ENCODE measurements around the gene CAPN5. TPM values are rescaled to one million over a fixed set of nuclear protein-coding genes. Genes with fewer than 3 reads are reported as not detected.
A peak's percentile ranks its signal among the peaks of the same experiment; 100 is the strongest.

The CAPN5 gene
- total and polyA plus RNA-seq, 2 donors (not counting 1 experiment from before 2014, with no cell fraction given) = 17.5 to 20.4 TPM

DNA sequence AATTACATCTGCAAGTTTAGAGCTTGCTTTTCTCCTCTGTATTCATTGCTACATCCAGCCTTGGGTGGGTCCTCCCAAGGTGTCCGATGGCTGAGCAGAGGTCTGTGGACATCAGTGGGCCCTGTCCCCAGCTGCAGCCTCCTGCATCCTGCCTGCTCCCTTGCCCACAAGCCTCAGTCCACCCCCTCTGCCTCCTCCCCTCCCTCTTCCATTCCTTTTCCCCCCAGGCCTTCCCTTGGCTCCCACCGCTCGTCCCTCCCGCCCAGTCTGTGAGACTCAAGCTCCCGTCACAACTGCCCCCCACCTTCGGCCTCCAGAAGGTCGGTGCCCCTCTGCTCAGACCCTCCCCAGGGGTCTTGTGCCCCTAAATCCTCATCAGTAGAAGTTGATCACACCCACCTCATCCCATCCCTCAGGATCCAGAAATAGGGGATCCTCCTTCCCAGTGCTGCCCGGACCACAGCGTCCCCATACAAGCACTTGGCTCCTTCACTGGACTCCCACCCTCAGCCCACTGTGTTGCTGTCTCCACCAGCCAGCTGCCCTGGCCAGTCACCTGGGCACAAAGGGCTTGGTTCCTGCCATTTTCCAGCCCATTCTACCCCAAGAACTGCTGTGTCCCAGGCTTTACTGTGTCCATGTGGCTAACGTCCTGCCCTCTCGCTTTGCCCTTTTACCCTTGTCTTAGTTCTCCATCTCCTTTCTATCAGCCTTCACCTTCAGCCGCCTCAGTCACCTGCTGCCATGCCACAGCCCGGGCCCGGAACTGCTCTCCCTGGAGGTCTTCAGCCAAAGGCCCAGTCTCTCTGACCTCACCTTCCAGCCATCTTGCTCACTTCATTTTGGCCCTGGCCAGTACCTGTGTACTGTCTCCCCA lies 33.6 kb downstream of the CAPN5 start:
- no peak for TF ChIP-seq EZH2 (IDR thresholded peaks at IDR 0.05; ENCODE audit: low read length, missing control alignments)
- TF ChIP-seq, protein P1, sequence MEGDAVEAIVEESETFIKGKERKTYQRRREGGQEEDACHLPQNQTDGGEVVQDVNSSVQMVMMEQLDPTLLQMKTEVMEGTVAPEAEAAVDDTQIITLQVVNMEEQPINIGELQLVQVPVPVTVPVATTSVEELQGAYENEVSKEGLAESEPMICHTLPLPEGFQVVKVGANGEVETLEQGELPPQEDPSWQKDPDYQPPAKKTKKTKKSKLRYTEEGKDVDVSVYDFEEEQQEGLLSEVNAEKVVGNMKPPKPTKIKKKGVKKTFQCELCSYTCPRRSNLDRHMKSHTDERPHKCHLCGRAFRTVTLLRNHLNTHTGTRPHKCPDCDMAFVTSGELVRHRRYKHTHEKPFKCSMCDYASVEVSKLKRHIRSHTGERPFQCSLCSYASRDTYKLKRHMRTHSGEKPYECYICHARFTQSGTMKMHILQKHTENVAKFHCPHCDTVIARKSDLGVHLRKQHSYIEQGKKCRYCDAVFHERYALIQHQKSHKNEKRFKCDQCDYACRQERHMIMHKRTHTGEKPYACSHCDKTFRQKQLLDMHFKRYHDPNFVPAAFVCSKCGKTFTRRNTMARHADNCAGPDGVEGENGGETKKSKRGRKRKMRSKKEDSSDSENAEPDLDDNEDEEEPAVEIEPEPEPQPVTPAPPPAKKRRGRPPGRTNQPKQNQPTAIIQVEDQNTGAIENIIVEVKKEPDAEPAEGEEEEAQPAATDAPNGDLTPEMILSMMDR (conservative IDR thresholded peaks at IDR 0.05 in 1 of 2, IDR thresholded peaks at IDR 0.05 in 1 of 2; ENCODE audit: low read depth in 1 of 2, low read length in 2 of 2) = no peak
- H4K20me1 ChIP-seq (ENCODE audit: control insufficient read depth, extremely low read depth, insufficient read depth, low read length) = no peaks in the 10 kb centered on the region

DNA sequence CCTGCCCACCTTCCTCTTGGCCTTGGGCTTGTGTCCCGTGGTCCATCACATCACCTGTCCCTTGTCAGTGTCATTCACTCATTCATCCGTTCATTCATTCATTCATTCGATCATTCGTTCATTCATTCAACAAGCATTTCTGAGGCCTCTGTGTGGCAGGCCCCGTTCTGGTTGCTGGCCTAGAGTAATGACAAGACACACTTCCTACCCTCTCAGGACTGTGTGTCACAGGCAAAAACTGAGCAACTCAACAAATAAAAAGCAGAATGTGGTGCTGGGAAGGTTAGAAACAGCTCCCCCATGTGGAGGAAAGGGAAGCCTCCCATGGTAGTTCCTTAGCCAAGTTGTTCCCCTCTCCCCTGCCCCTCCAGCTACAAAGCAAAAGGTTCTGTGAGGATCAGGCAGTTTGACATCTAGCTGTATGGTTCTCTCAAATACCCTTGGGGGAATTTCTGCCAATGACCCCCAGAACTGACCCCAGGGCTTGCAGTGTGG lies 34.3 kb downstream of the CAPN5 start:
- Histone ChIP-seq H3K4me3 (replicated peaks in 1 of 4; ENCODE audit: control extremely low read depth in 1 of 4, insufficient read depth in 1 of 4, low read depth in 3 of 4, low read length in 4 of 4) (no peak overlapping the region), H3K9ac (ENCODE audit: insufficient read depth, low read length) (no peak overlapping the region), H3K79me2 (ENCODE audit: control insufficient read depth, insufficient read depth, low read length) (no peaks in the 10 kb centered on the region), H2AFZ (ENCODE audit: low read length) (no peak overlapping the region), H3K4me1 (ENCODE audit: control insufficient read depth, extremely low read depth, insufficient read depth, low read length) (no peaks in the 10 kb centered on the region), H4K20me1 (ENCODE audit: control insufficient read depth, extremely low read depth, insufficient read depth, low read length) (no peaks in the 10 kb centered on the region), H3K36me3 (ENCODE audit: control insufficient read depth, insufficient read depth, low read length) (no peaks in the 10 kb centered on the region), H3K4me2 (ENCODE audit: extremely low read depth, insufficient read depth, low read length) (no peak overlapping the region), H3K9me3 (ENCODE audit: control insufficient read depth, insufficient read depth, low read depth, low read length) (no peaks in the 10 kb centered on the region), H3K27me3 (ENCODE audit: control insufficient read depth, insufficient read depth, low read length) (no peaks in the 10 kb centered on the region), H3K27ac (ENCODE audit: insufficient read depth, low read length) (no peak overlapping the region)
- no peak for DNase-seq (ENCODE audit: low read depth in 2 of 2)
- no peak for TF ChIP-seq EZH2 (IDR thresholded peaks at IDR 0.05; ENCODE audit: low read length, missing control alignments)
- TF ChIP-seq, protein P1 (conservative IDR thresholded peaks at IDR 0.05 in 1 of 2, IDR thresholded peaks at IDR 0.05 in 1 of 2; ENCODE audit: low read depth in 1 of 2, low read length in 2 of 2) = peak; percentile 50 to 59

More for the DNA sequence above, 33.6 kb downstream of the CAPN5 start:
- H2AFZ ChIP-seq (ENCODE audit: low read length) = no peak overlapping the region
- no peak for DNase-seq (ENCODE audit: low read depth in 2 of 2)
- H3K36me3 ChIP-seq (ENCODE audit: control insufficient read depth, insufficient read depth, low read length) = no peaks in the 10 kb centered on the region
- H3K27ac ChIP-seq (ENCODE audit: insufficient read depth, low read length) = no peak overlapping the region
- H3K4me2 ChIP-seq (ENCODE audit: extremely low read depth, insufficient read depth, low read length) = no peak overlapping the region
- H3K27me3 ChIP-seq (ENCODE audit: control insufficient read depth, insufficient read depth, low read length) = no peaks in the 10 kb centered on the region
- H3K4me3 ChIP-seq (replicated peaks in 1 of 4; ENCODE audit: control extremely low read depth in 1 of 4, insufficient read depth in 1 of 4, low read depth in 3 of 4, low read length in 4 of 4) = no peak overlapping the region
- H3K9ac ChIP-seq (ENCODE audit: insufficient read depth, low read length) = no peak overlapping the region
- no peaks in the 10 kb centered on the region for H3K9me3 ChIP-seq (ENCODE audit: control insufficient read depth, insufficient read depth, low read depth, low read length)
- no peaks in the 10 kb centered on the region for H3K79me2 ChIP-seq (ENCODE audit: control insufficient read depth, insufficient read depth, low read length)
- H3K4me1 ChIP-seq (ENCODE audit: control insufficient read depth, extremely low read depth, insufficient read depth, low read length) = no peaks in the 10 kb centered on the region

DNA sequence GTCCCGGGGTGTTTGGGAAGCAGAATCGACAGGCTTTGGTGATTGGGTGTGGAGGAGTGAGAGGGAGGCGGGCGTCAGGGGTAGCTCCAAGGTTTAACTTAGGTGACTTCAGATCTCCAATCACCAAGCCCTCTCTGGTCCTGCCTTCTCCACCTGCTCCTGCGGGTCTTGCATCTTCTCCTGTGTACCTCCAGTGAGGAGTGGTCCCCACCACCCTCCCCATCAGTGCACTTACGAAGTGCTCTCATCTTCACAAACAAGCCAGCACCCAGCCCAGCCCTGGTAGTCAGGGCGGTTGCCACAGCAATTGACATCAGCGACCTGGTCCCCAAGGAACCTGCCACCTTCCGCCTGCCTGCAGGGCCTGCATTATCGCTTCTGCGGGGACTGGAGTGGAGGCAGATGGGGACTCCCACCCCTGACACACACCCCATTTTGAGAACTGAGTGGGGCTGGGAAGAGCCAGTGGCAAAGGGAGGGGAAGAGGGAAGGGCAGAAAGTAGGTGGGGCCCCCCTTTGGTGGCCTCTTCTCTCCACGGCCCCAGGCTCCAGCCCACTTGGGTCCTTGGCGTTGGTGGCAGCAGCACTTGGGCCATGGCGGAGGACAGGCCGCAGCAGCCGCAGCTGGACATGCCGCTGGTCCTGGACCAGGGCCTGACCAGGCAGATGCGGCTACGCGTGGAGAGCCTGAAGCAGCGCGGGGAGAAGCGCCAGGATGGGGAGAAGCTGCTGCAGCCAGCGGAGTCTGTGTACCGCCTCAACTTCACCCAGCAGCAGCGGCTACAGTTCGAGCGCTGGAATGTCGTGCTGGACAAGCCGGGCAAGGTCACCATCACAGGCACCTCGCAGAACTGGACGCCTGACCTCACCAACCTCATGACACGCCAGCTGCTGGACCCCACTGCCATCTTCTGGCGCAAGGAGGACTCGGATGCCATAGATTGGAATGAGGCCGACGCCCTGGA lies 35.8 kb downstream of the CAPN5 start, which contains the start of gene OMP:
Gene OMP (plus strand): TSS at position 595 of the 965 bp plus-strand sequence. CDS start 0 bp downstream, at position 595.
- no peaks in the 10 kb centered on the region for H3K9me3 ChIP-seq (ENCODE audit: control insufficient read depth, insufficient read depth, low read depth, low read length)
- no peaks in the 10 kb centered on the region for H4K20me1 ChIP-seq (ENCODE audit: control insufficient read depth, extremely low read depth, insufficient read depth, low read length)
- no peak within 1 kb of the TSS for H3K4me2 ChIP-seq (ENCODE audit: extremely low read depth, insufficient read depth, low read length)
- H3K4me3 ChIP-seq (replicated peaks in 1 of 4; ENCODE audit: control extremely low read depth in 1 of 4, insufficient read depth in 1 of 4, low read depth in 3 of 4, low read length in 4 of 4) = no peak within 1 kb of the TSS
- TF ChIP-seq EZH2 (IDR thresholded peaks at IDR 0.05; ENCODE audit: low read length, missing control alignments) = no peak
- TF ChIP-seq, protein P1 (conservative IDR thresholded peaks at IDR 0.05 in 1 of 2, IDR thresholded peaks at IDR 0.05 in 1 of 2; ENCODE audit: low read depth in 1 of 2, low read length in 2 of 2) = no peak
- no peaks in the 10 kb centered on the region for H3K36me3 ChIP-seq (ENCODE audit: control insufficient read depth, insufficient read depth, low read length)
- peaks cover 6% of the 10 kb centered on the region for H3K4me1 ChIP-seq (ENCODE audit: control insufficient read depth, extremely low read depth, insufficient read depth, low read length)
- H3K27me3 ChIP-seq (ENCODE audit: control insufficient read depth, insufficient read depth, low read length) = no peaks in the 10 kb centered on the region
- no peak within 1 kb of the TSS for H3K9ac ChIP-seq (ENCODE audit: insufficient read depth, low read length)
- no peak for DNase-seq (ENCODE audit: low read depth in 2 of 2)
- H3K79me2 ChIP-seq (ENCODE audit: control insufficient read depth, insufficient read depth, low read length) = no peaks in the 10 kb centered on the region
- no peak within 1 kb of the TSS for H2AFZ ChIP-seq (ENCODE audit: low read length)
- H3K27ac ChIP-seq (ENCODE audit: insufficient read depth, low read length) = no peak within 1 kb of the TSS

All from fibroblast of lung (primary cell).